NCI-H1048 (cell line): ENCODE results near the gene U2AF1L4.
A peak's percentile ranks its signal among the peaks of the same experiment; 100 is the strongest.

Experiments used
- DNase-seq: peaks from one replicate; lab custom pipeline; 2025; lab: John Stamatoyannopoulos, UW

Gene U2AF1L4

GRCh38 chr19:35740423-35741202 lies 4.6 kb downstream of the U2AF1L4 start:
- peak; percentile 87 for DNase-seq

GRCh38 chr19:35740108-35740422 lies 5.2 kb downstream of the U2AF1L4 start:
- no peak for DNase-seq

GRCh38 chr19:35739275-35740107 lies 5.7 kb downstream of the U2AF1L4 start:
- DNase-seq: no peak

- DNase-seq: no peak
These were observed 6.4 kb downstream of the U2AF1L4 start for GRCh38 chr19:35738887-35739229.

GRCh38 chr19:35738021-35738886 lies 7.0 kb downstream of the U2AF1L4 start:
- DNase-seq: no peak

- no peak for DNase-seq
These were observed 8.0 kb downstream of the U2AF1L4 start for GRCh38 chr19:35736913-35737886.

GRCh38 chr19:35734889-35735288 lies 10.3 kb downstream of the U2AF1L4 start:
- DNase-seq: no peak

- DNase-seq: no peak
These were observed 10.9 kb downstream of the U2AF1L4 start for GRCh38 chr19:35734273-35734672.

GRCh38 chr19:35733180-35734125 lies 11.8 kb downstream of the U2AF1L4 start:
- DNase-seq: no peak

GRCh38 chr19:35732540-35733179 lies 12.6 kb downstream of the U2AF1L4 start:
- DNase-seq: no peak

GRCh38 chr19:35731779-35732405 lies 13.3 kb downstream of the U2AF1L4 start:
- DNase-seq: no peak

- no peak for DNase-seq
These were observed 13.9 kb downstream of the U2AF1L4 start for GRCh38 chr19:35731353-35731752.

GRCh38 chr19:35730326-35730725 lies 14.9 kb downstream of the U2AF1L4 start:
- DNase-seq: no peak

- no peak for DNase-seq
These were observed 15.5 kb downstream of the U2AF1L4 start for GRCh38 chr19:35729763-35730162.

GRCh38 chr19:35729021-35729420 lies 16.2 kb downstream of the U2AF1L4 start:
- DNase-seq: no peak

- no peak for DNase-seq
These were observed 17.1 kb downstream of the U2AF1L4 start for GRCh38 chr19:35727956-35728706.

- no peak for DNase-seq
These were observed 17.9 kb downstream of the U2AF1L4 start for GRCh38 chr19:35727053-35727955.
